HG03060 (cell line): Measurements from ENCODE around the gene KCNJ5.

Source experiments
- ATAC-seq: cut with Tn5 transposase; IDR thresholded peaks from one replicate; pipeline ENCODE4 v1.9.1; 2021; ENCODE audit warnings: low read depth, moderate number of reproducible peaks; ENCODE audit not compliant: unreplicated experiment

The KCNJ5 gene

DNA sequence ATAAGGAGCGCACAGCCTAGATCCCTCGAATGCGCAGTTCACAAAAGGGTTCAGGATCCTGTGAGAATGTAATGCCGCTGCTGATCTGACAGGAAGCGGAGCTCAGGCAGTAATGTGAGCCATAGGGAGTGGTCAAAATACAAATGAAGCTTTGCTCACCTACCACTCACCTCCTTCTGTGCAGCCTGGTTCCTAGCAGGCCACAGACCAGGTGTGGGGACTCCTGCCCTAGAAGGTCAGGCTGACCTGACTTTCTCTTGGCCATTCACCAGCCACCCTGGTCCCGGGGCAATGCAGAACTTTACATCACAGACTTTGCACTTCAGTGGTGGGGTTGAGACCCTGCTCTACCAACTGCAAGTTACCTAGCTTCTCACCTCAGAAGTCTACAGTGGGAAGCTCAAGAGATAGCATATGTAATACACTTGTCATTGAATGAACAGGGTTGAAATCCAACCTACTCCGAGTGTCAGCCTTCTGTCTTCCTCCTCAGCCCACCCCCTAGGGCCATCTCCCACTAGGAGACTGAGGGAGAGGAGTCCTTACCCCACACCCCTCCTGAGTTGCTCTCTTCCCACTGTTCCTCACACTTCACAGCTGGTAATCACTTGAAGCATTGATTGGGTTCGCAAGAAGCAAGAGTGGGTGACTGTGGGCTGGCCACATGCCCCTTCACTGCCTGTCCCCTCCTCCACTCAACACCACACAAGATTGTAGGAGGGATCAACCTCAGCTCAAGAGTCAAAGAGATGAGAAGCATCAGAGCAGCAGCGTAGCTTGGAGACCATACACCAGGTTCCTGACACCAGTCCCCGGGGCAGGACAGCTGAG, 22.1 kb upstream of the KCNJ5 start:
- no peak for ATAC-seq

DNA sequence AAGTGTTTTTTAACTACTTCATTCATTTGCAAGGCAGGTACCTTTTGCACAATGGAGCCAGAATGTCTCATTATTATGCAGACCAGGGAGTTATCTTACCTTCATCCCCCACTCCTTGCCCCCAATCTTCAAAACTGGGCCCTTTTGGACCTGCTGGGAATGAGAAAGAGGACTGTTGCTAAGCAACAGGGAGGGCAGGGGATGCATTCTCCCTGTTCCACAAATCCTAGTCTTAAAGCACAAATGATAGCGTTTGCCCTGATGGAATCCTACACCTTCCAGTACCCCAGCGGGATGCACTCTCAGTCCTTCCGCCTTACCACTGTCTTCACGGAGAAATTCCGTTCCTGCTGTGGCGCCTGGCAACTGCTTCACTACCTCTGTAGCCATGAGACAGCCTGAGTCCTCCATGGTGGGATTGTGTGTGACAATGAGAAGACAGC, 20.0 kb upstream of the KCNJ5 start:
- ATAC-seq: no peak

DNA sequence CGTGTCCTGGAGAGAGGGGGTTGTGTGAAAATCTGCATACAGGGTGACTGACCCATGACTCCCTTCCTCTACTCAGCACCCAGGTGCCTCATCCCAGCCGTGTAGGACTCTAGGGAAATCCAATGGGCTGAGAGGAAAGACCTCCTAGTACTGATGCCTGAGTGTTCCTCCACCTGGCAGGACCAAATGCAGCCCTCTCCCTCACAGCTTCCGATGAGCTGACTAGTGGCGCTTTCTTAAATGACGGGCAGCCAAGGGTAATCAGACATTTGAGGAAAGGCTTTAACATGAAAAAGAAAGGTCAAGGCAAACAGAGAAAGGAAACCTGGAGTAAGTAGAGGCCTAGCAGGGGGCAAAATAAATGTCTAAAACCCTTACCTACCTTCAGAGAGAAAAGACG, 19.1 kb upstream of the KCNJ5 start:
- ATAC-seq: no peak

DNA sequence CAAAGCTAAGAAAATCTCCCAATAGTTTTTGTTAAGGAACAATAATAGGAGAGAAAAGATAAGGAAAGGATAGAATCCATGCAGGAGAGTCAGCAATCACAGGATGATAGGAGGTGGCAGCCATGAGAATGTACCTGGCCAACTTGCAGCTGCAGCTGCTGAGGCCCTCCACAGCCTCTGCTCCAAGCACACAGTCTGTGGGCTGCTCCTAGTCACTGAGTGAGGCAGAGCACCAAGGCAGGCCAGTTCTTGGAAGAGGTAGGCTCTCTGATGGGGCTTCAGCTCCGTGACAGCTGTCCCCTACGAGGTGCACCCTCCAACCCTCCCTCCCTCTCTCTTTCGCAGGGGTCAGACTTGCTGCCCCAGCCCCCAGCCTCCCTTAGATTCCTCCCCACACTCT, 18.6 kb upstream of the KCNJ5 start:
- no peak for ATAC-seq

DNA sequence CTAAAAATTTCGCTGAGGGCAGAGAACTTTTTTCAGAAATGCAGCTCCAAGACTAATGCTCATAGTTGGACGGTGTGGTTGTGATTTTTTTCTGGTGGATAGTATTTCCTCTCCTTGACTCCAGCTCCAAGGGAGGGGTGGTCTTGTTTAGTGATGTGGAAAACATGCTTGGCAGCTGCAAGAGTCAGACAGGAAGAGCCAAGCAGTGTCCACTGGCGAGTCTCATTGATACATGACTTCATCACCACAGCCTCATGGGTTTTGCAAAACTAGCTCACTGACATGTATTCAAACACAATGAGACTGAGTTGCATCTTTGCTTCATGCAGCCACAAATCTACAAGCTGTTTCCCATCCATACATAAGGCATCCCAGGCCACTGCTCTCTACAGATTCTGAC, 16.7 kb upstream of the KCNJ5 start:
- no peak for ATAC-seq

DNA sequence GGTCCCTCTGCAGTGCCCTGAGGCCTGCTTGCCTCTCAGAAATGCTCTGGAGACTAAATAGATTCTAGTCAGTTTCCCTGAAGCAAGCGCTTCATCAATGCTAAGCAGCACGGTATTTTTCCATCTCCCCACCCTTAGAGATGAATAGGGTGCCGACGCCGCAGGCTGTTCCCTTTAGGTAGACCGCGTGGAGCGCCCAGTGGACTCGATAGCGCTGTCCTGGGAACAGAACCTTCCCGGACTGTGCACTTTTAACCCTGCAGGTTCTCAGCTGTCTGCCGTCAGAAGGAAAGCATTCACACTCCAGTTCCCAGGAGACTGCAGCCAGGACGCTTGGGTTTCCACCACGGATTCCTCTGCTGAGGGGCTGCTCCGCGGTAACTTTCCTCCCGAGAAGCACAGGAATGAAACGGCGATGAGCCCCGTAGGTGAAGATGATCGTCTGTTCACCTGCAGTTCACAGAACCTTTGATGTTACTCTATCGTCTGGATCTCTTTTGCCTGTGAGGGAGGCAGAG, 15.0 kb upstream of the KCNJ5 start:
- no peak for ATAC-seq

DNA sequence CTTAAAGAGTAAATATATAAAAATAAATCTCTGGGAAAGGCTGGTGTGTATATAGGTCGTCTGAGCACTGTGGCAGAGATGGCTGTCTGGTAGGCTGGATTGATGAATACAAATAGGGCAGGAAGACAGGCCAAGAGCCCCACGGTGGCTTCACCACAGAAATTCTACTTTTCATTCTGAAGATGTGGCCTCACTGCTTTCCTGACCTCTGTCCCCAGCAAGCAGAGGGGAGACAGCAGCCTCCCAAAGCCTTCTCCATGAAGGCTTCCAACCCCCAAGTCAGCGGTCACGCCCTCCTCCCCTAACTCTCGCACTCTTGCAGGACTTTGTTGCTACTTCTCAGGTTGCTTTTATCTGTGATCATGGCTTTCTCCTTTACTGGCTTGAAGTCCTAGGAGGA, 13.4 kb upstream of the KCNJ5 start:
- ATAC-seq: no peak

DNA sequence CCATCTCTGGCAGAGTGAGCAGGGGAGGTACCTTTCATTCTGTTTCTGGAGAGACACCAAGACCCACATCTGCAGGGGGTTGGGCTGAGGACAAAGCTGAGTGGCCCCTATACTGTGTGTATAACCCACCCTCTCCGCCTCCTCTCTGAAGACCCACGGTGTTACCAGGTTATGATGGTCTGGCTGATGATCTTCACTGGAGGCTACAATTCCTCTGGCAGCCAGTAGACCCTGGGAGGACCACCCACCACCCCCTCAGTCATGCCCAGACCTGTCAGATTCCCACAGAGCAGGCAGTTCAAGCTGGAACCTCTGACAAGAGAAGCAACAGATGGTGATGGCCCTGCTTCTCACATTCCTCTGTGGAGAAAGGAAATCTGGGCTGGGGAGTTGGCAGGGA, 12.7 kb upstream of the KCNJ5 start:
- ATAC-seq: no peak

DNA sequence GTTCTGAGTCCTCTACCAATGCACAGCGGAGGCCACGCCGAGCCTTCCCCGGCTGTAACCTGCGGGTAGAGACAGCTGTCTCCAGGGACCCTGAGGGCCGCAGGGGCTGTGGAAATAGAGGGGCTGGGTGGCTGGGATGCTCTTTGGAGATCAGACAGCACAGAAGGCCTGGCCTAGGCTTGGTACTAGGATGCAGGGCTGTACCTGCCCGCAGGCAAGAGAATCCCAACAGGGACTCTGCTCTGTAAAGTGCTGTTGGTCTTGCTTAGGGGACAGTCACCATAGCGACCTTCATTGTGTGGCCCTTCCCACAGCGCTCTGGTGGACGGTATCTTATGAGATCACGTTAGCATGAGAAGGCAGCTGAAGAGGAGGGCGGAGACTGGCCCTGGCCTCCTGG, 11.3 kb upstream of the KCNJ5 start:
- ATAC-seq: no peak

DNA sequence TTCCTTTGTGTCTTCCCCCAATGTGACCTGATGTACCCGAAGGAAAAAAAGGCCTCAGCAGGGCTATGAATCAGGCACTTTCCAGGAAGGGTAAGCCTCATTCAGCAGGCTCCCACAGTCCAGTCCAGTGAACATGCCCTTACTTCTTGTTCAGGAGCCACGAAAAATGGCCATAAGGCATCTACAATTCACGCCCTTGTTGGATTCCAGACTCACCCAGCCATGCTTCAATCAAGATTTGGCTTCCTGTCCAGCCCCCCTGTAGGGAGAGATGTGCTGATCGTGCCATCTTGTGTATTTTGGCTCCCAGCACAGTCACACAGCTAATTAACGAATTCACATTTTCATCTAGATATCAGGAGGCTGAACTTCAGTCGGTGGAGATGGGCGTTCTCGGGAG, 9.9 kb upstream of the KCNJ5 start:
- ATAC-seq: no peak

DNA sequence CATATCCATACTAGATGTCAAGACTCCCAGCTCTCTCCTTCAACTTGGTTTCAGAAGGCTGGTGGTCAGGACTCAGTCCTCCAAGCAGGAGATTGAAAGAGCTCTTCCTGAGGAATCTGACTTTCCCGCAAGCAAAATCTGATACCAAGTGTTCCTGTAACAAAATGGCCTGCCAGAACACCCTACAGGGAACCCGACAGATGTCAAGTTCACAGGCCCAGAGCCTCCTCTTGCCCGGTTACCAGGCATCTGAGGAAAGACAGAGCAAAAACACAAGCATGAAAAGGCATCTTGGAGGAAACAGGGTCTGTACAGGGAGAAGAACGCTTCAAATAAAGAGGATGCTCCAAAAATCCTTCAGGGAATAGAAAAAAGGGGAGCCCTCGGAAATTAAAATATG, 8.7 kb upstream of the KCNJ5 start:
- no peak for ATAC-seq

DNA sequence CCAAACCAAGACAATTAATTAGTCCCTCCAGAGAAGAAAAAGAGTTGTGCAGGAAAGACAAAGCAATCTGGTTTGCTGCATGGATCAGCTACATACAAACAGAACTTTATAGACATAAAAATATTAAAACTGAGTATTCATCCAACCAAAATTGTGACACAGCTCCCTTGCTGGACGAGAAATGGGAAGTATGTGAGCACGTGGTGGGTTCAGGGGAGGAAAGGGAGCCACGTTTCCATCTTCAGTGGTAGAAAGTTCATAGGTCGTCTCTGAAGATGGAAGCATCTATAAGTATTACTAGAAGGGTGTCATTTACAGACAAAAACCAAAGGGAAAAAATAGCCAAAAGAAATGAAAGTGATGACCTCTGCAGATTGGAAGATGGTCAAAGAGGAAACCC, 7.1 kb upstream of the KCNJ5 start:
- no peak for ATAC-seq

DNA sequence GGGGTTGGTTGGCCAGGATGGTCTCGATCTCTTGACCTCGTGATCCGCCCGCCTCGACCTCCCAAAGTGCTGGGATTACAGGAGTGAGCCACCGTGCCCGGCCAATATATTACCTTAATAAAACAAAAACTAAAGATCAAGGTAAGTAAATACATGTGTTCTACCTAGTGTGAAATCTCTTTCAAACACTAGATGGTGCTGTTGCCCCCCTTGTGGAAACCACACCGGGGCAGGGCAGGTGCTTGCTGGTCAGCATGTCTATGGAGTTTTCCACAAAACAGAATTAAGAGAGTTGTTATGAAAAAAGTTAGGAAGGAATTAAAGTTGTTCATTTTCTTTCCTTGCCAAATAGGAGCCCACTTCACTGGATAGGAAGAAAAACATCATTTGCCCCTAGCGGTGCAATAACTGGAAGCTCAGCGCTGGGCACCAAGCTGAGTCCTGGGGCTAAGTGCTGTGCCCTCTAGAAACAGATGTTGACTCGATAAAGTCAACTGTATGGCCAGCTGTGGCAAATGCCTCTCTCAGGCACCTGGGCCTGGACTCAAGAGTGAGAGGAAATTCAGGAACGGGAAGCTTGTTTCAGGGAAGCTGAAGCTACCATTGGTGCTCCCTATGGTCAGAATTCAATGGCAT, 6.3 kb upstream of the KCNJ5 start:
- peak; percentile 82 for ATAC-seq

DNA sequence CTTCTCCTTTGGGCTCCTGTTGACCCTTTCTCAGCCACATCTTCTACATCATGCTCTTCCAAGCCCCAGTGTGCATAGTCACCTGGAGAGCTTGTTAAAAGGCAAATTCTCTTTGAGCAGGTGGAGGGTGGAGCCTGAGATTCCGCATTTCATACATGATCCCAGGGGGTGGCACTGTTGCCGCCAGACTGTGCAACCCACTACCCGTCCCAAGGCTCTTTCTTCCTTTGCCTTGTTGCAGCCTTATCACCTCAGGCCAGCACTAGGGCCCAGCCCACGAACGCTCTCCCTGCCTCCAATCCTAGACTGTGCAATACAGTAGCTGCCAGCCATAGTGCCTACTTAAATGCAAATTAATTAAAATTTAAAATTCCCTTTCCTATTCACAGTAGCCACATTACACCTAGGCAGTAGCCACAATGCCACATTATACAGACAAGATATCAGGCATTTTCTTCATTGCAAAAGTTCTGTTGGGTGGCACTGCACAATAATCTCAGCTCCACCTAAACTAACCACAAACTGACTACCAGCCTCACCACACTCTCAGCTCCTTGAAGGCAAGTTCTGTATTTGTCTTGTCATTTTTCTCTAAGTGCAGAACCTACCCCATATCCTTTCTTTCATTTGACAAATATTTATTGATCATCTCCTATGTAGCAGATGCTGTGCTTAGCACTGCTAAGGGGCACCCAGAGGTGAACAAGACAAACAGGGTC, 4.6 kb upstream of the KCNJ5 start:
- ATAC-seq: no peak

DNA sequence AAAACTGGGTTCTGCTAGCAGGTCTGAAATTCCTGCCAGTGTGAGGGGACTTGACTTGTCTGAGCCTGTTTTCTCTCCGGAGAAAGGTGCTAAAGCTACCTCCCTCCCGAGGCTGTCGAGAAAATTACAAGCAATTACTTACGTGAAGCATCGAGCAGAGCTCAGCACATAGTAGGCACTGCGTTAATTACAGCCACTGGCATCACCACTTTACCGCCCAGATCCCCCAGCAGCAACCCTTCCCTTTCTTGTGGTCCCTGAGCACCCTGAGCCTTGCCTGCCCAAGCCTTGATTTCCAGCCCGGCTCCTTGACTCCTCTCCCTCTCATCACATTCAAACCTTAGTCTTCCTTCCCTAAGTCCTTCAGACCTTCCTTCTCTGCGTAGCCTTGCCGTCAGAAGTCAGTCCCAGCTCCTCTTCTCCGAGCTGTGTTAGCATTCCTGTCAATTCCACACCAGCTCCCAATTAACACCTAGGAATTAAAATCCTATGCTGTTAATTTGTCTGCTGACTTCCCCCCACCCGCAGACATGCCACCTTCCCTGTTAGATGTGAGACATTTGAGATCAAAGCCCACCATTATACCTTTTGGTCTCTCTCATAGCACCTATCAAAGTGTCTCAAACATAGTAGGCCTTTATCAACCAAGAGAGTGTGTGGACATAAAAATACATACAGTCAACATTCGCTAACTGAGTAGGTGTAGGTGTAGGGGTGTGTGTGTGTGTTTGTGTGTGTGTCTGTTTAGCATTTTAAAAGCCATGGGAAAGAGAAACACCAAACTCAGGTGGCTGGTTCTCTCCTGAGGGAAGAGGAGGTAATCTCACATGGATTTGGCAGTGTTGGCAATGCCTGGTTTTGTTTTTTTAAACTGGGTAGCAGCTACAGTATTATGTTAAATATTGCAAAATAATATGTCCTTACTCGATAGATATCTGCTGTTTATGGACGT, 2.8 kb upstream of the KCNJ5 start:
- ATAC-seq: no peak

DNA sequence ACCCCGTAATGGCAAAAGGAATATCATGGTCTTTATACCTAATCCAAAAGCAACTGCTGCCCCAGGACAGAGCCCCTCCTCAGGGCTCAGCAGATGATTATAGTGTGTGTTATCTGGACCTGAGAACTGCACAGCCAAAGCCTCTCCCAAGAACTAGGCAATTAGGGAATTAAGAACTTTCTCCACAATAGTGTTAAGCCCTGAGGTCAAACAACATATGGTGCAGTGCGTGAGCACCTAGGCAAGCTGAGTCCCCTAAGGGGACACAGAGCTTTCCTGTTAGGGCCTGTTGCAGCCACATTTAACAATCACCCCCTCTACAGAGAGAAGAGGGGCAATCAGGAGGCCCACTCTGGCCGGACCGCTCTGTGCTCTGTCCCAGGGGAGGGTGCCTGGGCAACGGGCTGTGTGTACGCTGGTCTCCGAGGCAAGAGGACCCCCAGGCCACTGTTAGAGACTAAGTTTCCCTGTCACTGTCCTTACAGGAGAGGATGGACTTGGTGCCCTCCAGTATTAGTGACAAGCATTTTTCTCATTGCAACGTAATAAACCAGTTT, 1.4 kb upstream of the KCNJ5 start:
- no peak for ATAC-seq

DNA sequence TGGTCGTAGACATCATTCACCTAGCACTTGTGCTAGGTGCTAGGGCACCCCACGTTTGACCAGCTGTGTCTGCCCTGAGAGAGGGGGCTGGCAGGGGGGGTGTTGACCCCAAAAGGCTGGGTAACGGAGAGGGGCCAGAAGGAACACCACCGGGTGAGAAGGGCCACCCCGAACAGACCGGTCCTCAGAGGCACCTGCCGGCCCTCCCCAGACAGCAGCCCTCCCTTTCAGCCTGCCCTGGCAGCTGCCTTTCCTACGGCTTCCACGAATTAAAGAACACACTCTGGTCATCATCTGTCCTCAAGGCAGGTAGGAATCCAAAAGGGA, 977 bp upstream of the KCNJ5 start:
- no peak for ATAC-seq

DNA sequence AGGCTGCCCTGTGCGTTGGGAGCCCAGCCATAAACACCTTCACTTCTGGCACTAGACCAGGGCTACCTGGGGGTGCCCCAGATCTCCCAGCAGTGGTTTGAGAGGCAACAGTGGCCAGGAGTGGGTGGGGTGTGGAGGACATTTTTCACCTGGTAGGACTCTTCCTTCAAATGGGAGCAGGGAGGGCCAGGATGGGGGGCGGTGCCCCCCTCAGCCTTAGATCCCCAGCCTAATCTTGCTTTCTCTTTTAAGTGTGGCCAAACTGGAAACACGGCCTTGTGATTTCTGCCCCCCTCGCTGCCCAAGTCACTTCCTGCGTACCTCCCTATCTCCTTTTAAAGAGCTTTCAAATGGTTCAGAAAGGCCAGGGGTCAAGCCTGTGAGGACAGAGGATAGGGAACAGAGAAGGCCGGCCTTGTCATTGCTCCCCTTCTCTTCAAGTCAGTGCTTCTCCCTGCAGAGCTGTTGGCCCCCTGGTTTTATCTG, 800 bp downstream of the KCNJ5 start:
- ATAC-seq: no peak

DNA sequence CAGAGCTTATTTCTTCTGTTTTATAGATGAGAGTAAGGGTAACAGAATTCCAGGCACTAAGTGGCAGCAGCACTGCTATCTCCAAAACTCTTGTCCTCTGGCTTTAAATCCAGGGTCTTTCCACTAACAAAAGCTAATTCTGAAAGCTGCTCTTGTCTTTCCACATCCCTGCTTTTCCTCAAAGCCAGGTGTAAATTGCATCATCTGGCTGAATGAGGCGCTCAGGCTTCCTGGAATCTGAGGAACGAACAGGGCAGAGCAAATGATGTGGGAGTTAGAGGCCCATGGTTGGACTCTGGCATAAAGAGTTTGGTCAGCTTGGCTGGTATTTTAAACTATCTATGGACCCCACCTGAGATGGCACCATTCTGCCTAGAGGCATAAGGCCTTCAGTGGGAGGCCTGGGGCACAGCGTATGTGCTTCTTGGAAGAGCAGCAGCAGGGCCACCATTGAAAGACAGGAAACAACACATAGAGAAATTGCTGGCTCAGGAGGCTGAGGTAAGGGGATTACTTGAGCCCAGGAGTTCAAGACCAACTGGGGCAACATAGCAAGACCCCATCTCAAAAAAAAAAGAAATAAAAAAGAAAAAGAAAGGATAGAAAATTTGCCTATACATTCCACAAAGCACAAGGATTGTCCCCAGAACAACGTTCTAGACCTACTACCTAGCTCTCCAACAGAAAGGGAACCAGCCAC, 1.9 kb downstream of the KCNJ5 start:
- ATAC-seq: no peak
